Stimulated activated CD8-positive, alpha-beta memory T cell treated with anti-CD3 and anti-CD28 coated beads, Interleukin-4, amount 100 ng/mL, for 1 hour (primary cell): ENCODE data around the gene VSTM4.

ENCODE experiments used
- DNase-seq, 2 donors: peaks; one replicate each; pipeline ENCODE4 v3.0.0-alpha.2; 2020; ENCODE audit warnings: low read depth in 2 of 2, low spot score in 1 of 2

VSTM4 gene

DNA sequence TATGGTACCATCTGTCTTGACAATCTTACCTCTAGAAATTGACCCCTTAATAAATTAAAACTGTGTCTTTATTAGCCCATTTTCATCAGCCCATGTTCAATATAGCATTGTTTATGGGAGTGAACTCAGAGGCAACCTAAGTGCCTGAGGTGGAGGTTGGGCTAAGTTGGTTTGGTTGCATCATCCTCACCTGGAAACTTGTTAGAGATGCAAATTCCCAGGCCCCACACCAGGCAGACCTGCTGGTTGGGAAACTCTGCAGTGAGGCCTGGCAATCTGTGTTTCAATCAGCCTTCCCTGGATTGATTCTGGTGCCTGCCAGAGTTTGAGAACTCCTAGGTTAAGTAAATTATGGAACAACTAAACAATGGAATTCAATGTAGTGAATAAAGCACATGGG lies 27.9 kb upstream of the VSTM4 start:
- no peak for DNase-seq

- no peak for DNase-seq
These were observed 26.4 kb upstream of the VSTM4 start for GRCh38 chr10:49141541-49142332.

- DNase-seq = no peak
These were observed 25.2 kb upstream of the VSTM4 start for GRCh38 chr10:49140304-49141177.

DNA sequence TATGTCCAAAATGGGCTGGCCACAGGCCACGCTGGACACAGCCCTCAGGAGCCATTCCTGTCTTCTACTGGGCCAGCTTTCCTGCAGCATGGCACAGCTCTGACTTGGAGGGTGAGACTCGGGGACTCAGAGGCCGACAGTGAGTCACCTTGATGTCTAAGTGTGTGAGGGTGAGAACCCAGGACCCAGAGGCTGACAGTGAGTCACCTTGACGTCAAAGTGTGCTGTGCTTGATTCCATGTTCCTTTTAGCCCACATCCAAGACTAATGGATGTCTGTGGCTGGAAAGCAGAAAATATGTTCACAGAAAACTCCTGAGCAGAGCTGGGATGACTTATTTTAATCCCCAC lies 24.5 kb upstream of the VSTM4 start:
- no peak for DNase-seq

GRCh38 chr10:49139028-49139845 lies 23.9 kb upstream of the VSTM4 start:
- DNase-seq = no peak

- no peak for DNase-seq
These were observed 23.1 kb upstream of the VSTM4 start for GRCh38 chr10:49138361-49138891.

DNA sequence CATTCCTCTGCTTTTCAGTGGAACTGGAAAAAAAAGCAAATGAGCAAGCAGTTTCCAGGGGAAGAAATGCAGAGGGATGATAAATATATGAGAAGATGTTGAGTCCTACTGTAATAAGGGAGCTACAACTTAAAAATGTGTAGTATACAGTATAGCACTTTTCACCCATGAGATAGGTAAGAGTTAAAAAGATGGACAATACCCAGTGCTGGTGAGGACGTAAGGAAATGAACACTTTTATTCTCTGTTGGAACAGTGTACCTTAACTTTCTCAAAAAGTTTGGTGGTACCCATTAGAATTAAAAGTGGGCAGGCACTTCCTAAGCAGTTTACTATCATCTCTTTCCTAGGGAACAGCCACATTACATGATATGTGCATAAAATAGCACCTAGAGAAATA lies 21.2 kb upstream of the VSTM4 start:
- no peak for DNase-seq

GRCh38 chr10:49135575-49136313 lies 20.4 kb upstream of the VSTM4 start:
- no peak for DNase-seq

DNA sequence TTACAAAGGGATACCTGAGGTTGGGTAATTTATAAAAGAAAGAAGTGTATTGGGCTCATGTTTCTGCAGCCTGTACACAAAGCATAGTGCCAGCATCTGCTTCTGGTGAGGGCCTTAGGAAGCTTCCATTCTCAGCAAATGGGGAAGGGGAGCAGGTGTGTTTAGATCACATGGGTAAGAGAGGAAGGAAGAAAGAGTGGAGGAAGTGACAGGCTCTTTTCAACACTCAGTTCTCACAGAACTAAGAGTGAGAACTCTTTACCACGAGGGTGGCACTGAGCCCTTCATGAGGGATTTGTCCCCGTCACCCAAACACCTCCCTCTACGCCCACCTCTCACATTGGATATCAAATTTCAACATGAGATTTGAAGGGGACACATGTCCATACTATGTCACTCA lies 19.0 kb upstream of the VSTM4 start:
- no peak for DNase-seq

DNA sequence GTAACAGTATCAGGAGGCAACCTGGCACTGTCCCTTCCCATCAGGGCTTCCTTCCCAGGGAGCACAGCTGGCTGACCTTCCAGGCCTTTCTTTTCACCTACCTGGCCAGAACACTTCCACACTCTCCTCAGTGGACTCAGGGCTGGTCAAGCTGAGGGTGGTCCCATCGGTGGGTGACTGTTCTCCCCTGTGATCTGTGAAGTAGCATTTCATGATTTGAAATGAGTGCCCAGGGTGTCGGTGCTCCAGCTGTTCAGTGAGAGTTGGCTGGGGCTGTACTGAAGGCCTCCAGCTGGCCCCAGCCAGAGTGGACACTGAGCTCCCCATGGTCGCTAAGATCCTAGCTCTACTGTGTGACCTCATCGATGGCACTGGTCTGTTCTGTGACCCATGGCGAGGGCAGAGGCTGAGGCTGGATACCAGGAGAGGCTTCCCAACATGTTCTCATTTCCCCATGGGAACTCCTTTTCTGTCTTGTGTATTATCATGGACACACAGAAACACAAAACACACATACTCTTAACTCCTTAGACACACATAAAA lies 18.5 kb upstream of the VSTM4 start, which contains the start of gene FAM170B:
Gene FAM170B (minus strand): TSS at position 316 of the 543 bp plus-strand sequence. CDS start 103 bp downstream, at position 213.
- DNase-seq = no peak

DNA sequence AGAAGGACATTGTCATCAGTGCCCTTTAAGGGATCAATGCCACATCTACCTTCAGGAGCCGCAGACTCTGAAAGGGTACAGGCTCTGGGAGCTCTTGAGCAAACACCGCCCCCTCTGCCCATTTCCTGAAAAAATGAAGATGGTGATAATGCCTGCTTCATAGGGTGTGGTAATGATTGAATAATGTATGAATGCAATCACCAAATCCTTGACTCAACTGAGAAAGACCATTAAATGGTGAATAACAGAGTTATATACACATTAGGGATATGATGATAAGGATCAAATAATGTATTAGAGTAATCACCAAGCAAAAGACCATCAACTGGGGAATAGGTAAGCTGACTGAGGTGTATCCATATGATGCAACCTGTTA lies 17.0 kb upstream of the VSTM4 start:
- no peak for DNase-seq

DNA sequence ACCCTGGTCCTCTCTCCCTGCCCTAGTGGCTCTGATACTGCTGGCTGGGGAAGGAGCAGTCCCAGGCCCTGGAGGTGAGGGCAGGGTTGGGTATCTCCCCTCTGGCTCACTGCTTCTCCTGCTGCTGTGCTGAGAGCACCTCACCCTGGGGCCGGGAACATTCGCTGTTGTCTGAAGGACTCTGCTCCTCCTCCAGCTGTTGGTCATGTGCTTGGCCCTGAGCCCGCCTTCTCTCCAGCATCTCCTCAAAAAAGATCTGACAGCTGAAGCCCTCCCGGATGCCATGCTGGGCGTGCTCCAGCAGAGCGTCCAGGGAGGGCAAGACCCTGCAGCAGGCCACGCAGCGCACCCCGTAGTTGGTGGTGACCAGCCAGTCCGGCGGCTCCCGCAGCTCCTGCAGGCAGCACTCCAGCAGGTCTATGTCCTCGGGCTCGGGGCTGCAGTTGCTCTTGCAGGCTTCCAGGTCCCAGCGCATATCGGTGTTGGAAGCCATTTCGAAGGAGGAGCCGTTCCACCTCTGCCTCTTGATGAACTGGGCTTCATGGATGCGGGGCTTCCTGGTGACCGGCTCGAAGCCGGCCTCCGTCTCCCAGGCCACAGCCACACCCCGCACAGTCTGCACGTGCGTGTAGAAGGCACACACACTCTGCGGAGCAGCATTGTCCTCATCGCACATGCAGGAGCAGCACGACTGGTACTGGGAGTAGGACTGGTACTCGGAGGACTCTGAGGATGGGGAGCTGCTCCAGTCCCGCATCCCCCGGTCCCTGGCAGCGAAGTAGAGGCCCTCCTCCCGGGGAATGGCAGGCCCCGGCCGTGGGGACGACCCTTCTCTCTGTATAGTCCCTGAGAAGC lies 16.4 kb upstream of the VSTM4 start:
- no peak for DNase-seq

DNA sequence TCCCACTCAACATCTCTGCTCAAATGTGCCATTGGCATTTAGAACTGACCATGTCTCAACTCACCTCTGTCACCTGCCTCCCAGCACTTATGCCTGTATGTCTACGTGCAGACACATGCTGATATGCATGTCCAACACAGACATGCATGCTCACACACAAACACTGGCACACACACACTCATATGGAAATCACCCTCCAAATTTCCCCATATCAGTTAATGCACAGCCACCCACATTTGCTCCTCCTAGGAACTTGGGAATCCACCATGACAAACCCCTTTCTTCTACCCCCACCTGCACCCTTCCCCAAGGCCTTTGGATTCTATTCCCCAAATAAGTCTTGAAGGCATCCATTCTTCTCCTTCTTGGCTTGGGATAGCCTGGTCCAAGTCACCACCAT lies 14.1 kb upstream of the VSTM4 start:
- DNase-seq = no peak

GRCh38 chr10:49128854-49129253 lies 13.5 kb upstream of the VSTM4 start:
- DNase-seq = no peak

GRCh38 chr10:49123981-49124950 lies 8.9 kb upstream of the VSTM4 start:
- no peak for DNase-seq

DNA sequence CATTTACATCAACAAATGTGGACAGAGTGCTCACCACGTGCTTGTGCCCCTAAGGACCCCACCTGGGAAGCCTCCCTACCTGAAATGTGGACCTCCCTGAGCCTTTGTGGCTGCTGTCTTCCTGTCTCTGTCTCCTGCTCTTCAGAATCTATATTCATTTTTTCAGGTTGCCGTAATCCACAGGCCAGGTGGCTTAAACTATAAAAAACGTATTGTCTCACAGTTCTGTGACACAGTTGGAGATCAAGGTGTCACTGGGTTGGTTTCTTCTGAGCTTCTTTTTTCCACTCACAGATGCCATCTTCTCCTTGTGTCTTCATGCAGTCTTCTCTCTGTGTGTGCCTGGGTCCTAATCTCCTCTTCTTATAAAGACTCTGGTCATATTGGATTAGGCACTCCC lies 5.6 kb upstream of the VSTM4 start:
- DNase-seq = no peak

DNA sequence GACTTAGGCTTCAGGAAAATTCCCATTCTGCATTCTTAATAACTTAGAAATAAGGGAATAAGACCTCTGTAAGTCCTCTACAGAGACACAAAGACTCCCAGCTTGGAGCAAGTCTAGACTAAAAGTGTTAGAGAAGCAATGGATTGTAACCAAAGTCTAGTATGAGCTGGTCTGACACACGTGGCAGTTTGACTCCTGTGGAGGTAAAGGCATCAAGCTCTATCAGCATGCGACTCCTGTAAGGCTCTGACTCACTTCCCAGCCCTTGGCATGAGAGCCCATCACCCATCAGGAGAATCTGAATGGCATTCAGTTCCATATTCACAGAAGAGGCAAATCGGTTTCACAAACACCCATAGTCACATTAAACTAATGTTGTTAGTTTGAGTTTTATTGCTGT lies 4.4 kb upstream of the VSTM4 start:
- DNase-seq = no peak

GRCh38 chr10:49118430-49119074 lies 3.2 kb upstream of the VSTM4 start:
- no peak for DNase-seq
